GM23338 (cell line): ENCODE results near the gene UBQLN4. TPM values are rescaled to one million over a fixed set of nuclear protein-coding genes. Genes with fewer than 3 reads are reported as not detected.
"Not testable (repeated sequence)": the region's sequence is repeated elsewhere in the genome, so short reads cannot be mapped to it uniquely, and the experiment has no call there.

ENCODE experiments used
- ATAC-seq: fragments of 200-7000 bp; cut with Tn5 transposase; 3 replicates; pipeline ENCODE4 v1.9.1; 2020
- DNase-seq: peaks from one replicate; pipeline ENCODE4 v3.0.0-alpha.2; 2015; ENCODE audit warnings: low spot score
- H2AFZ ChIP-seq: fragments of 200-600 bp; sonication (generic); 2 replicates; pipeline ENCODE4 v1.8.0; 2016; ENCODE audit warnings: antibody characterized with exemption, mild to moderate bottlenecking, moderate library complexity
- H3F3A ChIP-seq: fragments of 200-600 bp; sonication (generic); replicated peaks from 2 replicates; pipeline ENCODE4 v1.8.0; 2017; ENCODE audit warnings: antibody characterized with exemption, mixed run types, low read depth
- H3K27ac ChIP-seq: fragments of 200-600 bp; sonication (generic); 2 replicates; pipeline ENCODE4 v1.6.1; 2016; ENCODE audit warnings: low read depth
- H3K27me3 ChIP-seq: fragments of 200-600 bp; sonication (generic); 2 replicates; pipeline ENCODE4 v1.8.0; 2016; ENCODE audit warnings: mild to moderate bottlenecking, mixed run types, moderate library complexity; ENCODE audit not compliant: insufficient read depth
- H3K36me3 ChIP-seq: fragments of 200-600 bp; sonication (generic); 2 replicates; pipeline ENCODE4 v1.8.0; 2016; ENCODE audit warnings: mild to moderate bottlenecking; ENCODE audit not compliant: insufficient read depth
- H3K4me1 ChIP-seq: fragments of 200-600 bp; sonication (generic); 2 replicates; pipeline ENCODE4 v1.8.0; 2016; ENCODE audit warnings: mild to moderate bottlenecking, moderate library complexity; ENCODE audit not compliant: insufficient read depth
- H3K4me2 ChIP-seq: fragments of 200-600 bp; sonication (generic); 2 replicates; pipeline ENCODE4 v1.7.1; 2017; ENCODE audit warnings: mixed run types
- H3K4me3 ChIP-seq: fragments of 200-600 bp; sonication (generic); 2 replicates; pipeline ENCODE4 v1.6.1; 2016; ENCODE audit warnings: mixed run types
- H3K79me2 ChIP-seq: fragments of 200-600 bp; sonication (generic); replicated peaks from 2 replicates; pipeline ENCODE4 v1.8.0; 2017; ENCODE audit warnings: mild to moderate bottlenecking; ENCODE audit not compliant: insufficient read depth
- H3K9me2 ChIP-seq: fragments of 200-600 bp; sonication (generic); 2 replicates; pipeline ENCODE4 v1.8.0; 2017; ENCODE audit not compliant: insufficient read depth
- H4K20me1 ChIP-seq: fragments of 200-600 bp; sonication (generic); replicated peaks from 2 replicates; pipeline ENCODE4 v1.8.0; 2017; ENCODE audit warnings: mild to moderate bottlenecking; ENCODE audit not compliant: insufficient read depth
- H3K27ac Mint-ChIP-seq: 2 replicates; pipeline ENCODE4 v1.8.0; 2020; ENCODE audit warnings: inconsistent platforms, mild to moderate bottlenecking, moderate library complexity, mixed read lengths
- H3K27me3 Mint-ChIP-seq: 3 replicates; pipeline ENCODE4 v1.8.0; 2022; ENCODE audit warnings: low read depth, mild to moderate bottlenecking, moderate library complexity, mixed read lengths, inconsistent platforms; ENCODE audit not compliant: insufficient read depth, poor library complexity
- H3K36me3 Mint-ChIP-seq: 3 replicates; pipeline ENCODE4 v1.8.0; 2021; ENCODE audit warnings: low read depth, mild to moderate bottlenecking, inconsistent platforms, moderate library complexity, mixed read lengths
- H3K4me1 Mint-ChIP-seq: 3 replicates; pipeline ENCODE4 v1.8.0; 2020; ENCODE audit warnings: mild to moderate bottlenecking, inconsistent platforms, mixed read lengths
- H3K4me3 Mint-ChIP-seq: 3 replicates; pipeline ENCODE4 v1.8.0; 2021; ENCODE audit warnings: moderate library complexity, mild to moderate bottlenecking, inconsistent platforms, mixed read lengths
- H3K9me3 Mint-ChIP-seq: 3 replicates; pipeline ENCODE4 v1.8.0; 2020; ENCODE audit warnings: moderate library complexity, mild to moderate bottlenecking, inconsistent platforms, mixed read lengths
- CREB1 ChIP-seq: fragments of 250-450 bp; sonication (Bioruptor Pico); IDR thresholded peaks from 2 replicates; pipeline ENCODE4 v1.5.0; 2020; ENCODE audit warnings: low read depth, mild to moderate bottlenecking, moderate library complexity
- EZH2 ChIP-seq: fragments of 200-600 bp; sonication (generic); IDR thresholded peaks from one replicate; pipeline ENCODE4 v1.8.0; 2017; ENCODE audit warnings: antibody characterized with exemption, mild to moderate bottlenecking, low read depth; ENCODE audit not compliant: unreplicated experiment
- EZH2phosphoT487 ChIP-seq: fragments of 200-600 bp; sonication (generic); IDR thresholded peaks from one replicate; pipeline ENCODE4 v1.8.1; 2018; ENCODE audit warnings: antibody characterized with exemption; ENCODE audit not compliant: unreplicated experiment
- JUNB ChIP-seq: IDR thresholded peaks from one replicate; pipeline ENCODE4 v1.6.1; 2016; ENCODE audit warnings: antibody characterized with exemption; ENCODE audit not compliant: unreplicated experiment
- POLR2AphosphoS5 ChIP-seq: IDR thresholded peaks from 2 replicates; pipeline ENCODE4 v1.6.1; 2016; ENCODE audit warnings: antibody characterized with exemption, low read depth
- ZNF331 ChIP-seq: fragments of 250-450 bp; sonication (Bioruptor Pico); IDR thresholded peaks from 2 replicates; pipeline ENCODE4 v1.5.0; 2020; ENCODE audit warnings: low read depth, mild to moderate bottlenecking, moderate library complexity
- polyA plus RNA-seq: library from polyadenylated mRNA; unstranded; fragments of >200 nt; fragmentation: Nextera tagmentation; extraction: Ambion mirVana; gene quantifications from 2 replicates; pipeline ENCODE4 v1.2.1, GENCODE V29; 2016
- total RNA-seq: library from RNA; depleted of rRNA; stranded (reverse); fragments of >200 nt; shearing (Covaris generic); gene quantifications from 2 replicates; pipeline ENCODE4 v1.2.3, GENCODE V29; 2014
- TF ChIP-seq, protein P1 (sequence below), 2 experiments: fragments of 200-600 bp in 1 of 2; sonication (generic) in 1 of 2; conservative IDR thresholded peaks; 2 replicates each; pipeline versions ENCODE4 v1.5.1 to v1.6.1; 2016 to 2017; ENCODE audit warnings: antibody characterized with exemption in 2 of 2, low read depth in 2 of 2, mild to moderate bottlenecking in 2 of 2, moderate library complexity in 1 of 2
- TF ChIP-seq, protein P2 (sequence below): IDR thresholded peaks from 2 replicates; pipeline ENCODE4 v1.6.1; 2016; ENCODE audit warnings: antibody characterized with exemption

UBQLN4 gene
- total and polyA plus RNA-seq, 2 experiments from 2014 or later, result 10.0 to 30.5 TPM

DNA sequence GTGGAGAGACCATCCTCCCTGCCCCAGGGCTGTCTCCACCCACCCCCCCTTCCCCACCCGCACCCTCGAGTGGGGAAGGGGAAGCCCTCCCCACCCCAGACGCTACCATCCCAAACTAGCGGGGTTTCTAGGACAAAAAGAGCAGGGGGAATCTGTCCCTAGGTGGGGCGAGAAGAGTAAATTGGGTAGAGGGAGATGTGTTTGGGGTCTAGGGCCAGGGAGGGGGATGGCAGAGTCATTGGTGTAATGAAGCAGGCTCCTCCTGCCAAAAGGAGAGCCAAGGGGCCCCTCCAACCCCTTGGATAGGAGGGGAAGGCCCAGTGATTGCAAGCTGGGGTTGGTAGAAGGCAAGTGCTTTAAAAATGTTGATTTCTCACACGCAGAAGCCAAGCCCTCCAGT lies 18.7 kb upstream of the UBQLN4 start:
- ATAC-seq, result no peak
- Histone ChIP-seq H3K36me3 (no peaks in the 10 kb centered on the region), H3K4me1 (peaks cover 54% of the 10 kb centered on the region), H3F3A (peaks cover 38% of the 10 kb centered on the region), H3K79me2 (peaks cover 24% of the 10 kb centered on the region), H4K20me1 (peaks cover 15% of the 10 kb centered on the region; the same call in 1 of the 2 replicates), H2AFZ (no peak overlapping the region), H3K27me3 (no peaks in the 10 kb centered on the region), H3K4me2 (peak overlapping the region; percentile 53), H3K9me2 (no peaks in the 10 kb centered on the region), H3K4me3 (0 out of 2 replicates have a peak overlapping the region, but pooled peaks have one; percentile 6), H3K27ac (no peak overlapping the region)
- DNase-seq, result no peak
- TF ChIP-seq ZNF331 (CRISPR knock-in tag) (no peak), CREB1 (CRISPR knock-in tag) (no peak), EZH2 (no peak), JUNB (no peak), EZH2phosphoT487 (no peak)
- TF ChIP-seq, protein P1, sequence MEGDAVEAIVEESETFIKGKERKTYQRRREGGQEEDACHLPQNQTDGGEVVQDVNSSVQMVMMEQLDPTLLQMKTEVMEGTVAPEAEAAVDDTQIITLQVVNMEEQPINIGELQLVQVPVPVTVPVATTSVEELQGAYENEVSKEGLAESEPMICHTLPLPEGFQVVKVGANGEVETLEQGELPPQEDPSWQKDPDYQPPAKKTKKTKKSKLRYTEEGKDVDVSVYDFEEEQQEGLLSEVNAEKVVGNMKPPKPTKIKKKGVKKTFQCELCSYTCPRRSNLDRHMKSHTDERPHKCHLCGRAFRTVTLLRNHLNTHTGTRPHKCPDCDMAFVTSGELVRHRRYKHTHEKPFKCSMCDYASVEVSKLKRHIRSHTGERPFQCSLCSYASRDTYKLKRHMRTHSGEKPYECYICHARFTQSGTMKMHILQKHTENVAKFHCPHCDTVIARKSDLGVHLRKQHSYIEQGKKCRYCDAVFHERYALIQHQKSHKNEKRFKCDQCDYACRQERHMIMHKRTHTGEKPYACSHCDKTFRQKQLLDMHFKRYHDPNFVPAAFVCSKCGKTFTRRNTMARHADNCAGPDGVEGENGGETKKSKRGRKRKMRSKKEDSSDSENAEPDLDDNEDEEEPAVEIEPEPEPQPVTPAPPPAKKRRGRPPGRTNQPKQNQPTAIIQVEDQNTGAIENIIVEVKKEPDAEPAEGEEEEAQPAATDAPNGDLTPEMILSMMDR (conservative IDR thresholded peaks at IDR 0.05; ENCODE audit: low read depth in 2 of 2), result no peak
- H3K4me3 Mint-ChIP-seq, result peak overlapping the region; percentile 44
- peaks cover 63% of the 10 kb centered on the region for H3K4me1 Mint-ChIP-seq
- peaks cover 27% of the 10 kb centered on the region for H3K27me3 Mint-ChIP-seq
- no peak overlapping the region for H3K27ac Mint-ChIP-seq
- H3K36me3 Mint-ChIP-seq, result peaks cover 65% of the 10 kb centered on the region
- H3K9me3 Mint-ChIP-seq, result no peaks in the 10 kb centered on the region; the same call in 2 of the 3 replicates

DNA sequence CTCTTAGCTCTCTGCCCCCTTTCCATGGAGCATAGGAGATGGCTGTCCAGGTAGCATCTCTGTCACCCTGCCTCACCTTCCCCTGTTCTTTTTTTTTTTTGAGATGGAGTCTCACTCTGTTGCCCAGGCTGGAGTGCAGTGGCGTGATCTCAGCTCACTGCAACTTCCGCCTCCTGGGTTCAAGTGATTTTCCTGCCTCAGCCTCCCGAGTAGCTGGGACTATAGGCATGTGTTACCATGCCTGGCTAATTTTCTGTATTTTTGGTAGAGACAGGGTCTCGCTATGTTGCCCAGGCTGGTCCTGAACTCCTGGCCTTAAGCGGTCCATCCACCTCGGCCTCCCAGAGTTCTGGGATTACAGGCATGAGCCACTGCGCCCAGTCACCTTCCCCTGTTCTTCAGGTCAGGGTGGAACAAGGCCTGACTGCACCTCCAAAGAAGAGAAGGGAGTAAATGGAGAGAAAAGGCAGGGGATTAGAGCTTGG lies 17.8 kb upstream of the UBQLN4 start:
- H3K4me1 Mint-ChIP-seq, result peaks cover 59% of the 10 kb centered on the region

DNA sequence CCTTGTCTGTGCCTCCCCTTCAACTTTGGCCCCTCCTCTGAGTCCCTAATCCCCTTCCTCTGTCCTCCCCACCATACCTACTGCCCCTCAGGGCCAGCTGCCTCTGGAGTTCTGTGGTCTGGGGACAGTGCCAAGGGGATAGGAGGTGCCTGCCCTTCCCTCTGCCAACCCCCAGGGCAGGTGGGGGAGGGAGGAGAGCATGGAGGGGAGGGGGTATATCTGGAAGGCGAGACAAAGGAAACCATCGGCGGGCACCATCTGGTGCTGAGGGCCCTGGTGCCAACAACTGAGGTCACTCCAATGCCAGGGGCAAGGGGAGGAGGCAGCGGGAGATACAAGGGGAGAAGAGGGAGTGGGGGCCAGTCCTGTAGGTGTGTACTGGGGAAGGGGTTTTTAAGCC lies 16.9 kb upstream of the UBQLN4 start:
- Mint-ChIP-seq H3K36me3 (peaks cover 54% of the 10 kb centered on the region), H3K27ac (peak overlapping the region; percentile 40), H3K9me3 (no peaks in the 10 kb centered on the region; the same call in 2 of the 3 replicates), H3K4me3 (no peak overlapping the region; the same call in 2 of the 3 replicates), H3K27me3 (peaks cover 22% of the 10 kb centered on the region), H3K4me1 (peaks cover 58% of the 10 kb centered on the region)
- TF ChIP-seq POLR2AphosphoS5, result no peak
- TF ChIP-seq, protein P2, sequence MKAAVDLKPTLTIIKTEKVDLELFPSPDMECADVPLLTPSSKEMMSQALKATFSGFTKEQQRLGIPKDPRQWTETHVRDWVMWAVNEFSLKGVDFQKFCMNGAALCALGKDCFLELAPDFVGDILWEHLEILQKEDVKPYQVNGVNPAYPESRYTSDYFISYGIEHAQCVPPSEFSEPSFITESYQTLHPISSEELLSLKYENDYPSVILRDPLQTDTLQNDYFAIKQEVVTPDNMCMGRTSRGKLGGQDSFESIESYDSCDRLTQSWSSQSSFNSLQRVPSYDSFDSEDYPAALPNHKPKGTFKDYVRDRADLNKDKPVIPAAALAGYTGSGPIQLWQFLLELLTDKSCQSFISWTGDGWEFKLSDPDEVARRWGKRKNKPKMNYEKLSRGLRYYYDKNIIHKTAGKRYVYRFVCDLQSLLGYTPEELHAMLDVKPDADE, result no peak
- H3K4me1 ChIP-seq, result peaks cover 45% of the 10 kb centered on the region
- peaks cover 9% of the 10 kb centered on the region for H3K79me2 ChIP-seq
- H4K20me1 ChIP-seq, result peaks cover 13% of the 10 kb centered on the region; the same call in 1 of the 2 replicates
- H3K4me3 ChIP-seq, result no peak overlapping the region
- H3F3A ChIP-seq, result peaks cover 29% of the 10 kb centered on the region
- no peaks in the 10 kb centered on the region for H3K36me3 ChIP-seq
- no peak overlapping the region for H3K4me2 ChIP-seq
- DNase-seq (no peak), ATAC-seq (no peak)
- no peaks in the 10 kb centered on the region for H3K27me3 ChIP-seq
- no peak overlapping the region for H2AFZ ChIP-seq
- no peaks in the 10 kb centered on the region for H3K9me2 ChIP-seq
- no peak overlapping the region for H3K27ac ChIP-seq

More for the DNA sequence above, 17.8 kb upstream of the UBQLN4 start:
- Mint-ChIP-seq H3K27me3 (peaks cover 24% of the 10 kb centered on the region), H3K36me3 (peaks cover 62% of the 10 kb centered on the region)
- H3K4me3 ChIP-seq, H3K27ac Mint-ChIP-seq, H3K27ac ChIP-seq, DNase-seq, H3K9me2 ChIP-seq, H3K4me3 Mint-ChIP-seq, ATAC-seq, H3K9me3 Mint-ChIP-seq, H3K27me3 ChIP-seq, H2AFZ ChIP-seq, H3K36me3 ChIP-seq, H3K4me2 ChIP-seq: not testable (repeated sequence)
- 0 out of 2 replicates have a peak, but pooled peaks have one; percentile 26 for TF ChIP-seq POLR2AphosphoS5
- peaks cover 33% of the 10 kb centered on the region for H3F3A ChIP-seq
- peaks cover 17% of the 10 kb centered on the region for H3K79me2 ChIP-seq
- H4K20me1 ChIP-seq, result peaks cover 18% of the 10 kb centered on the region; the same call in 1 of the 2 replicates
- peaks cover 47% of the 10 kb centered on the region for H3K4me1 ChIP-seq
